ENCODE measurements around the gene SMPX. TPM values are rescaled to one million over a fixed set of nuclear protein-coding genes. Genes with fewer than 3 reads are reported as not detected.

SMPX gene
- total RNA-seq, 1 donor from 2014 or later, result not detected

GRCh38 chrX:21745756-21746155 lies 12.2 kb downstream of the SMPX start:
- no peaks in the 10 kb centered on the region for H3K9me3 Mint-ChIP-seq (ENCODE audit: unreplicated experiment)
- no peak overlapping the region for H3K4me3 Mint-ChIP-seq (ENCODE audit: unreplicated experiment)
- no peaks in the 10 kb centered on the region for H4K20me1 ChIP-seq (ENCODE audit: insufficient read depth, low read length)
- H3K27me3 ChIP-seq (ENCODE audit: insufficient read depth, low read length), result no peaks in the 10 kb centered on the region
- no peaks in the 10 kb centered on the region for H3K36me3 Mint-ChIP-seq (ENCODE audit: low read depth, unreplicated experiment)
- no peak overlapping the region for H3K4me3 ChIP-seq (ENCODE audit: insufficient read depth, low read depth, low read length)
- H3K4me2 ChIP-seq (ENCODE audit: low read length), result no peak overlapping the region
- H3K27me3 Mint-ChIP-seq (ENCODE audit: low read depth, unreplicated experiment), result no peaks in the 10 kb centered on the region
- no peak overlapping the region for H3K27ac Mint-ChIP-seq (ENCODE audit: unreplicated experiment)
- no peak overlapping the region for H3K9ac ChIP-seq (ENCODE audit: low read length)
- no peaks in the 10 kb centered on the region for H3K36me3 ChIP-seq (ENCODE audit: insufficient read depth, low read length)
- DNase-seq (ENCODE audit: low read depth) (no peak), FAIRE-seq (peak; percentile 97)
- H3K4me1 Mint-ChIP-seq (ENCODE audit: low read depth, unreplicated experiment), result peaks cover 3% of the 10 kb centered on the region
- no peak overlapping the region for H2AFZ ChIP-seq (ENCODE audit: low read depth, low read length)
- TF ChIP-seq EZH2 (IDR thresholded peaks at IDR 0.05; ENCODE audit: insufficient read depth, low read length), result no peak
- peak; percentile 55 for TF ChIP-seq CTCF (IDR thresholded peaks at IDR 0.05; ENCODE audit: insufficient read depth, low read depth, low read length)
- no peaks in the 10 kb centered on the region for H3K4me1 ChIP-seq (ENCODE audit: insufficient read depth, low read length)
- H3K79me2 ChIP-seq (ENCODE audit: insufficient read depth, low read length), result no peaks in the 10 kb centered on the region
- no peak overlapping the region for H3K27ac ChIP-seq (ENCODE audit: low read depth, low read length)
- no peaks in the 10 kb centered on the region for H3K9me3 ChIP-seq (ENCODE audit: insufficient read depth, low read depth, low read length)

GRCh38 chrX:21744721-21745120 lies 13.2 kb downstream of the SMPX start:
- Mint-ChIP-seq H3K9me3 (ENCODE audit: unreplicated experiment) (no peaks in the 10 kb centered on the region), H3K4me1 (ENCODE audit: low read depth, unreplicated experiment) (peaks cover 3% of the 10 kb centered on the region), H3K27ac (ENCODE audit: unreplicated experiment) (no peak overlapping the region), H3K36me3 (ENCODE audit: low read depth, unreplicated experiment) (no peaks in the 10 kb centered on the region), H3K4me3 (ENCODE audit: unreplicated experiment) (no peak overlapping the region), H3K27me3 (ENCODE audit: low read depth, unreplicated experiment) (no peaks in the 10 kb centered on the region)
- no peak overlapping the region for H3K9ac ChIP-seq (ENCODE audit: low read length)
- H2AFZ ChIP-seq (ENCODE audit: low read depth, low read length), result no peak overlapping the region
- no peaks in the 10 kb centered on the region for H3K27me3 ChIP-seq (ENCODE audit: insufficient read depth, low read length)
- no peaks in the 10 kb centered on the region for H3K36me3 ChIP-seq (ENCODE audit: insufficient read depth, low read length)
- no peaks in the 10 kb centered on the region for H4K20me1 ChIP-seq (ENCODE audit: insufficient read depth, low read length)
- no peaks in the 10 kb centered on the region for H3K9me3 ChIP-seq (ENCODE audit: insufficient read depth, low read depth, low read length)
- H3K79me2 ChIP-seq (ENCODE audit: insufficient read depth, low read length), result no peaks in the 10 kb centered on the region
- H3K27ac ChIP-seq (ENCODE audit: low read depth, low read length), result no peak overlapping the region
- H3K4me1 ChIP-seq (ENCODE audit: insufficient read depth, low read length), result no peaks in the 10 kb centered on the region
- H3K4me3 ChIP-seq (ENCODE audit: insufficient read depth, low read depth, low read length), result no peak overlapping the region
- no peak overlapping the region for H3K4me2 ChIP-seq (ENCODE audit: low read length)
- DNase-seq (ENCODE audit: low read depth) (no peak), FAIRE-seq (peak; percentile 94)
- no peak for TF ChIP-seq CTCF (IDR thresholded peaks at IDR 0.05; ENCODE audit: insufficient read depth, low read depth, low read length)

GRCh38 chrX:21744060-21744459 lies 13.9 kb downstream of the SMPX start:
- FAIRE-seq, result no peak
- Mint-ChIP-seq H3K4me3 (ENCODE audit: unreplicated experiment) (no peak overlapping the region), H3K9me3 (ENCODE audit: unreplicated experiment) (no peaks in the 10 kb centered on the region), H3K27me3 (ENCODE audit: low read depth, unreplicated experiment) (no peaks in the 10 kb centered on the region), H3K36me3 (ENCODE audit: low read depth, unreplicated experiment) (no peaks in the 10 kb centered on the region), H3K4me1 (ENCODE audit: low read depth, unreplicated experiment) (peaks cover 3% of the 10 kb centered on the region), H3K27ac (ENCODE audit: unreplicated experiment) (no peak overlapping the region)
- Histone ChIP-seq H3K79me2 (ENCODE audit: insufficient read depth, low read length) (no peaks in the 10 kb centered on the region), H4K20me1 (ENCODE audit: insufficient read depth, low read length) (no peaks in the 10 kb centered on the region), H3K4me1 (ENCODE audit: insufficient read depth, low read length) (no peaks in the 10 kb centered on the region), H3K4me2 (ENCODE audit: low read length) (no peak overlapping the region), H2AFZ (ENCODE audit: low read depth, low read length) (no peak overlapping the region), H3K36me3 (ENCODE audit: insufficient read depth, low read length) (no peaks in the 10 kb centered on the region), H3K9ac (ENCODE audit: low read length) (no peak overlapping the region), H3K9me3 (ENCODE audit: insufficient read depth, low read depth, low read length) (no peaks in the 10 kb centered on the region), H3K27me3 (ENCODE audit: insufficient read depth, low read length) (no peaks in the 10 kb centered on the region), H3K4me3 (ENCODE audit: insufficient read depth, low read depth, low read length) (no peak overlapping the region), H3K27ac (ENCODE audit: low read depth, low read length) (no peak overlapping the region)
- DNase-seq (ENCODE audit: low read depth), result no peak
- TF ChIP-seq CTCF (IDR thresholded peaks at IDR 0.05; ENCODE audit: insufficient read depth, low read depth, low read length), result no peak
- no peak for TF ChIP-seq EZH2 (IDR thresholded peaks at IDR 0.05; ENCODE audit: insufficient read depth, low read length)
